HG03097 (cell line): Measurements from ENCODE around the gene CACNB2.
A peak's percentile ranks its signal among the peaks of the same experiment; 100 is the strongest.

Experiments used
- ATAC-seq: cut with Tn5 transposase; IDR thresholded peaks from one replicate; pipeline ENCODE4 v1.9.1; 2021; ENCODE audit not compliant: unreplicated experiment, low FRiP score

The CACNB2 gene

DNA sequence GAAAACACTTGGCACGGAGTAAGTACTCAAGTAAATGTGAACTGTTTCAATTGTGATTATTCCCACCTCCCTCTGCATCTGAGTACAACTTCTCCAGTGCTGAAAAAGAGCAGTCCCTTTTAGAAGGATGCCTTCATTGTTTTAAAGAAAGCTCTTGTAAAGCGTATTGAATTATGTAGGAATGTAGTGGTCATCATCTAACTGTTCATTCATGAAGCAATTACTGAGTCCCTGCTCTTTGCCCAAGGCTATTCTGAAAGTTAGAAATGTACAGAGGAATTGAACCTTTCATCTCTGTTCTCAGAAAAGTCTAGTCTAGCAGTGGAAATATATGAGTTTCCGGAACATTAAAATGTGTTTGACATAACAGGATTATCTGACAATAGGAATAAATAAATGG, 127.8 kb downstream of the CACNB2 start:
- no peak for ATAC-seq

DNA sequence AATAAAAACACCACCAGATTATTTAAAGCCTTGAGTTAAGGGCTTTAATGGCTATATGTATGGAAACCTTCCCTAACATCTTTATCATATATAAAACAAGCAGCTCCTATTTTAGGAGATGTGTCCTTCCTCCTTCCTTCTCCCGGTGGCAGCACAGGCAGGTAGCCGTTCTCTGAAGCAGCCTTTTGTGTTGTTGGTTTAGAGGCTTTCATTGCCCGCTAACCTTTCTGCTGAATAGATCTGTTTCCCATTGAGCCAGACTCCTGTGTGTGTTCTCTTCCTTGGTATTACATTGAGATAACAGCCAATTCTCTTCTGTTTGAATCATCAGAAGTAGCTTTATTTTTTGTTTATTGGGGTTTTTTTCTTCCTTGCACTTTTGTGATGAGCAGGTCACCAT, 131.3 kb downstream of the CACNB2 start:
- no peak for ATAC-seq

DNA sequence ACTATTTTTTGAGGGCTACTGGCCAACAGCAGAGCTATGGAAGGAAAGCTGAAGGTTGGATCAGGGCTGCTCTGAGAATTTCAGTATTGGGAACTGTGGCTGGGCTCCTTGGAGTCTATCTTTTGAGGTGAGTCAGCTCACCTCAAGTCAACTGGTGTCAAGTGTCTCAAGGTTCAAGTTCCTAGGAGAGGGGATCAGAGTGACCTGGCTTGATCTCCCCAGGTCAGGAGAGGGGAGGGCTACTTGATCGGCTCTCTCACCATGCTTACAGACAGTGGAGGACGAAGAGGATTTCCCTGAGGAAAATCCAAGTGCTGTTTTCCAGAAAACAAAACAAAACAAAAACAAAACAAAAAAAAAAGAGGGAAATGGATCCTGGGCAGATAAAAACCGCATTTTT, 132.8 kb downstream of the CACNB2 start:
- ATAC-seq = no peak

DNA sequence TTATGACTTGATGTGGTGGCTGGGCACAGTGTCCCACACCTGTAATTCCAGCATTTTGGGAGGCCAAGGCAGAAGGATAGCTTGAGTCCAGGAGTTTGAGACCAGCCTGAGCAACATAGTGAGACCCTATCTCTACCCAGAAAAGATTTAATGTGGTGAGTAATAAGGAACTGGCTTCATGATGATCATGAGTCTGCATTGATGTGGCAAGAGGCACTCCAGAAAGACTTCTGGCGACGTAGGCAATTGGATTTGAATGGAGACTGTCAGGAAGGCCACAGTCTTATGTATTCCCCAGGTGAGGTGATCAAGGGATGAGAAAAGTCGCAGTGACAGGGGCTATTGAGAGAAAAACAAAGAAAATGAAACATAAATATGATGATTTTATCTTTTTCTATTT, 138.0 kb downstream of the CACNB2 start:
- ATAC-seq = no peak

DNA sequence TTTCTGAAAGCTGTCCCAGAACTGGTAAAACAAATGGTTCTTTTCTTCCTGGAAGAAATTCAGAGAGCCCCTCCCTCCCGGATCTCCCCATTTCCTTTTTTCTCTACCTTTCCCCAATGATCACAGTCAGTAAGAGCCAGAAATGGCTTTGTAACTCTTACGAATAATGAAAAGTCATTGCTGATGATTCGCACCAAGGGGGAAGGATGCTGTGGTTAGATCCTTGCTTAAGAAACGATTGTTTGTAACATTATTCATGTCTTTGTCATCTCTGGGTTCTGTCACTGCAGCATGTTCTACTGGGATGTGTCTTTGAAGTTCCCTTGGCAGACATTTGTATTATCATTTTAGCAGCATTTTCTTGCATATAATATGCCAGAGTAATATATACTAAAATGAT, 138.9 kb downstream of the CACNB2 start:
- ATAC-seq = no peak

DNA sequence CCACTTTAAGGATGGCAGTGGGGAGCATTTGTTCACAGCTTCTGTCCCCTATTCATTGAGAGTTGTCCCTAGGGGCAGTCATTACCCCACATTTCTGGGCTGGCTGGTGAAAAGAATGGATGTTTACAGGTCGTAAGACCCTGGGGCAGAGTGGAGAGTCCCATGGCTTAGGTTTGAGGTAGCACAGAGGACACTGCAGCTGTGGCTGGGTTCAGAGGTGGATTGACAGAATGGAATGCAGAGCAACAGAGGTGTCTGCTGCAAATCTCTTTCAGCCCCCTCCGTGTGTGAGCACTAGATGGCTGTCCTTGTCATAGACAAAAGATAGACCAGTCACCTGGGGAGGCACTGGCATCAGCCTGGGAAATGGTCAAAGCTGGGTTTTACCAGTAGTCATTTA, 141.9 kb downstream of the CACNB2 start:
- no peak for ATAC-seq

DNA sequence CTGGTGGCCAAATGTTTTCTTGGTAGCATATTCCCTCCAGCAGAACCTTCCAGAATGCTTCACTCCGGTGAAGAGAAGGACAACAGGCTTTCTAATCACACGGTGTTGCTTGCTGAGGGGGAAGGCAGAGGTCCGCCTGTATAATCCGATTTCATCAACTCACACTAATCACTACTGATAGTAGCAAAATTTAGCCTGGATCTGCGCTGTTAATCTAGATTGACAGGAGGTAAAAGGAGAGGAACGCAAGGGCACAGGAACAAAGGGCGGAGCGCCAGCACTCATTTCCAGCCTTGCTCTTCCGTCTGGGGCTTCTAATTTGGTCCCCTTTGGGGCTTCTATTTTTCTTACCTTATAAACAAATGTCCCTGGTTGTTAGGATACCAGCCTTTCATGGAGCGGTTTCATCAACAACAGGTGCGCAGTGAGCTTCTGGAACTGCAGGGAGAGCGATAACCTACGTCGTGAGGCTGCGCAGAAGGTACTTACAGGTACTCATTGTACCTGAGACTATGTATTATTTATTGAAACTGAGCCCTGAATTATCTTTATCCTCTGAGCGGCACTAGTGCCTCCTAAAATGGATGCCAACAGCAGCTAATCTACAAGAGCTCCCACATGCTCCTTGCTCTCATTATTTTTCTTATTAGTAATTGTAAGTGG, 150.6 kb downstream of the CACNB2 start:
- ATAC-seq = no peak

DNA sequence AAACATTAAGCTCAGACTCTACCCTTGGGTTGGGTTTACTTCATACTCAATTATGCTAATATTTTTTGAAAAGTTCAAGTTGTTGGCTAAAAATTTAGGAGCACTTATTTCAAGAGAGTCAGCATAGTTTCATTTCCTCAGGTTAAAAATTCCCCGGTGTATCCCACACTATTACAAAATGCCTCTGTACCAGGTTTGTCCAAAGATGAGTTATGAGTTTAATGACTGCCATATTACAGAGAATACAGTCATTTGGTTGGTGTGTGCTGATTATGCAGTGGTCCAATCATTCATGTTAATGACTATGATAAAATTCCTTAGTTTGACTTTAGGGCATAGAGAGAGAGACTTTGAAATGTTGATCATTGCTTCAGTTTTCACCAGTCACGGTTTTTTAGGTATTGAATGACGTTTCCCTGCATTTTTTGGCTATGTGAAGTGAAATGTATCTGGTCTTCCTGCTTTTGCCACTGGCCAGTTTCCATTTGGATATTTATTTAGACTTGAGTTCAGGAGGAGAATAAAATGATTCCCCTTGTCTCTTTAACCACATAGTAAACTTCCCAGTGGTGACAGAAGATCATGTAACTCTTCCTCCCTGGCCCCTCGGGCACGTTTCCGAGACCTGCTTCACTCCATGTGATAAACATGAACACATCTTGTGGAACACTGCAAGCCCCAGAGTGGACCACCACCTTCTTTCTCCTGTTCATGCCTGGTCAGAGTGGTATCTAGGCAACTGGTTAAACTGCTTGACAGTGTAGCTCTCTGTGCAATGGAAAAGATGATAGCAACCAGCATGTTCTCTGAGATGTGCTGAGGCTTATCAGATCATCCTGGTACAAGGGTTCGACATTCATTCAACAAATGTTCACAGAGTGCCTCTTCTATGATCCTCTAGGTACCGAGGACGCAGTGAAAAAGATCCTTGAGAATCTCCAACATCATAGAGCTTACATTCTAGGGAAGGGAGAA, 153.6 kb downstream of the CACNB2 start:
- no peak for ATAC-seq

DNA sequence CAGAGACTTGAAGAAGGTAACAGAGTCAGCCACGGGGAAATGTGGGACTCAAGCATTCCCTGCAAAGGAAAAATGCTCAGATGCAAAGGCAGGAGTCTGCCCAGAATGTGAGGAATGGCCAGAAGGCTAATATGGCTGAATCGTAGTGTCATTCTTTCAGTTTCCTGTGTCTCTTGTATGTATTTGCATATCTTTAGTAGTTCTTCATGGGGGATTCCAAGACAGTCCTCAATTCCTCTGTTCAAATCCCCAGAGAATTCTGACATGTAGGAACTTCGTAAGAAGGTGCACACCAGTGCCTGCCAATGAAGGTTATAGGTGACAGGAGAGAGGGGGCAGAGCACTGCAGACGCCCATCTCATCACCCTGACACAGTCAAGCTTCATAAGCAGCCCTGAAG, 154.4 kb downstream of the CACNB2 start:
- ATAC-seq = no peak

DNA sequence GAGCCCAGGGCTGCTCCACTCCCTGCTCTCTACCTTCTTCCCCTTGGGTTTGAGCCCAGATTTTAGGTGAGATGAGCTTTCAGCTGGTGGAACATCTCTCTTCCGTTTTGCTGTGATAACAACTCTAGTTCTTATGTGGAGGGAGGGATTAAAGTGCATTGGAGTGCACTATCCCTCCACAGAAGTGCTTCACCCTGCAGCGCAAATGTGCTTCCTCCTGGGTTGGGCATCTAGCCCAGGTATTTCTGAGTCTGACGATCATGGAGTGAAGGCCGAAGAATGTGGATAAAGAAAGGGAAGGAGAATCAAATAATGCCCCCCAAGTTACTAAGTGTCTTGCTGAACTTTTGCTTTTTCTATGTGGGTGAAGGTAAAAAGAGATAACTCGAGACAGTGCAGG, 157.4 kb downstream of the CACNB2 start:
- no peak for ATAC-seq

DNA sequence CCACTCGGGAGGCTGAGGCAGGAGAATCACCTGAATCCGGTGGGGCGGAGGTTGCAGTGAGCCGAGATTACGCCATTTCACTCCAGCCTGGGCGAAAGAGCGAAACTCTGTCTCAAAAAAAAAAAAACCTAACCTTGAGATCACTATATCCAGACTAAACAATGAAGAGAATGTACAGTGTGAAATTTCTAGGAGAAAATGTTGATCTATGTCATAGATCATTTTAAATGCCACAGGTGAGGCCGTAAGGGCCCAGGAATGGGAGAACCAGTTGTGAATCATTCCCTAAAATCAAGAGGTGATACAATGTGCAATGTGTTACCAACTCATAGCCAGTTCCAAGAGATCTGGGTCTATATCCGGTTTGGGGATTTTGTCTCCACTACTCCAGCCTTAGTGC, 158.0 kb downstream of the CACNB2 start:
- ATAC-seq = no peak

DNA sequence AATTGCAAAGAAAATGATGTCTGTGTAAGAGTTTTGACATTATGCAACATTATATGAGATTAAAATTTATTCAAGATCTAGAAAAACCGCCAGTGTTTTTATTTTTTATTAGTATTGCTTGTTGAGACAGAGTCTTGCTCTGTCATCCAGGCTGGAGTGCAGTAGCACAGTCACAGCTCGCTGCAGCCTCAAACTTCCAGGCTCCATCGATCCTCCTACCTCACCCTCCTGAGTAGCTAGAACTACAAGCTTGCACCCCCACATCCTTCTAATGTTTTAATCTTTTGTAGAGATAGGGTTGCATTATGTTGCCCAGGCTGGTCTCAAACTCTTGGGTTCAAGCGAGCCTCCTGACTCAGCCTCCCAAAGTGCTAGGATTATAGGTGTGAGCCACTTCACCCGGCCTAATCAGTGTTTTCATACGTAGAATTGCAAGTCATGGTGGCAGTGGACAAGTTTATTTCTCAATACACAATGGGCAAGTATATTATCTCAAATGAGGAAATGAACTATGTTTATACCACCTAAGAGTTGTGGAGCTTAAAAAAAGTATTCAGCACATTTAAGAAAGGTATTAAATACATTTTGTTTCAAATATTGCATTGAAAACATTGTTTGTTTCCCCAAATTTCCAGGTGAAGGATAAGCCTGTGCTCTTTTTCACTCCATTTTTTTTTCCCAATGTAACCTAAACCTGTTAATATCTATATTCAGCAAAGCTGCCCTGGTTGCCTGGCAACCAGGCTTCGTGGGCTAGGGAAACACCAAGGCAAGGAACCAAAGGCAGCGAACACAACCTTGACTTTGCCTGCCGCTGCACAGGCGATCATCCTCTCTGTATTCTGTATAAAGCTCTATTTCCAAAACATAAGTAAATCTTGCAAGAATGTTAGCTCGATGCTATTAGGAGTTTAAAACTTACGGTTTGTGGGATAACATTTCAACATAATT, 163.9 kb downstream of the CACNB2 start:
- no peak for ATAC-seq

DNA sequence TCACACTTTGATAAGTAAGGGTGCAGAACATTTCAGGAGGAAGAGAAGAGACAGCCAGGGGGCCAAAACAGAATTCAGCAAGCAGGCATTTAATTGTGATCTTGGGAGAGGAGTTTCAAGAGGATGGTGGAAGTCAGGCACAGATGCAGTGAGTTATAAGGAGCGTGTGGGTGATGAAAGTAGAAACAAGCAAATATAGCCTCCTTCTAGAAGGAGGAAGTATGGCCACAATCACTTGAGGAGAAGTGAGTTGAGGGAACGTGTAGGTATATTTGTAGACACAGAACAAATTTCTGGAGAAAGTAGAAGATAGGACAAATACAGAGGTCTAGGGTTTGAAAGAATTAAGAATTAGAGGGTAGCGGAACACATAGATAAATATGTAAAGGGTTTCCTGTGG, 165.8 kb downstream of the CACNB2 start:
- no peak for ATAC-seq

DNA sequence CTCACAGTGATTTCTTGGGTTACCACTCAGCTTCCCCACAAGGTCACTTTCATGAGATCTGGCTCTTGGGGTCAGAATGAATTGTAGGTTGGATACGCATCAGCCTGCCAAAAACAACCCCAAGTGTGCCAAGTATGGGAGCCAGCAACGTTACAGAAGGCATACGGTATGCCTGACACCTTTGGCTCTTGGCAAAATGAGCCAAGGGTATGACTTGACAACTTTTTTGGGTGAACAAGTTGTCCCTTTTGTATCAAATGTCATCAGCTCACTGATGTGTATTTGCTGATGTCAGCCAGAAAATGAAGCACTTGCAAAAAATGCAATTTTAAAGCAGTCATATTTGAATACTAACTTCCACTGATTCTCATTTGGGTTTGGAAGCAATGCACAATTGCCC, 168.4 kb downstream of the CACNB2 start:
- ATAC-seq = no peak

DNA sequence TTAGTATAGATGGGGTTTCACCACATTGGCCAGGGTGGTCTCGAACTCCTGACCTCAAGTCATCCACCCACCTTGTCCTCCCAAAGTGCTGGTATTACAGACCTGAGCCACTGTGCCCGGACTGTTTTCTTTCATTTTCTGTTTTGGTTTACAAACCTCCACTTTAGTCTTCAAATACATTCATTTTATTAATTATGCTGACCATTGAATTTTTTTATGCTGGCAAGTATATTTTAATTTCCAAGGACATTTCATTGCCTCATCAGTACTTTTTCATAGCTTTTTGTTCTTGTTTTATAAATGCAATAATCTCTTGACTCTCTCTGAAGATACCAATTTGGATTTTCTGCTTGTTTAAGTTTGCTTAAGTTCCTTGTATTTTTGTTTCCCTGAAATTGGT, 170.5 kb downstream of the CACNB2 start:
- ATAC-seq = no peak

DNA sequence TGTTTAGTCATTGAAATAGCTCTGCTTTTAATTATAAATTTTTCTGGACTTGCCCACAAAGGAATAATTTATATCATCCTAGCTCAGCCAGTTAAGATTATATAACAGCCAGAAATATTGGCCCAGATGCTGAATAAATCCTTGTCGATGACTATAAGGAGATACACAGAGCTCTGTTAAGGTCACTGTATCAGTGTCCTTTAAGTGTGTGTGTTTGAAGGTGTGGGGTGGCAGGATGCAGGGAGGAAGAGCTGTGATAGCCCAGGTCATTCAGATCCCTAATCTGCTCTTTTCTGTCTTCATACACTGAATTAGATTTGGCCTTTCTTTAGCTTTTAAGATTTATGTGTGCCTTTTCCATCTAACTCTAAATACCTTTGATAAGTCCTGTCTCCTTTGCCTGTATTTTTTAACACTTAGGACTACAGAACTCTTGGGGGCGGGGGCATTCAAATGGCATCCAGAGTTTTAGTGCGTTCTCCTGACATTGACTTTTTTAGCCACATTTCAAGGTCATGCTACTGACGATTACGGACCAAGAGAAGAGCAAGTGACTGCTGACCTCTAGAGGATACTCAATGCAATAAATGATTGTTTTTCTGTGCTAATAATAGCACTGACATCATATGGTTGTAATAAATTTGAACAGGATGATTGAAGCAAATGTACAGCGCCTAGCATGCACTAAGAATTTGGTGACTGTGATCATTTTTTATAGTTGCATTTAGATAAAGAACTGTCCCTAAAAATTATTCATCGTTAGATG, 172.3 kb downstream of the CACNB2 start:
- ATAC-seq = peak; percentile 62

DNA sequence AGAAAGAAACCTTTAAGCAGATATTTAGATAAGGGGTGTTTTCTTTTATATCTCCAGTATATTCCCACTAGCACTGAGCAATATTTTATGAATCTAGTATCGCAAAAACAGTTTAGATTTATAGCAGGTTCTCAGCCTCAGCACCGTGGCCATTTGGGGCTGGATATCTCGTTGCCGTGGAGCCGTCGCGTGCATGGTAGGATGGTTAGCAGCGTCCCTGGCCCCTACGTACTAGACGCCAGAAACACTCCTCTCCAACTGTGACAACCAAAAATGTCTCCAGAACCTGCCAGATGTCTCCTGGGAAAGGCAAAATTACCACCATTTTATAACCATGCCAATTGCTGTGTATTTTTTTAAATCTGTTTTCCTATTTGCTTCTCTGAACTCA, 172.9 kb downstream of the CACNB2 start:
- no peak for ATAC-seq

DNA sequence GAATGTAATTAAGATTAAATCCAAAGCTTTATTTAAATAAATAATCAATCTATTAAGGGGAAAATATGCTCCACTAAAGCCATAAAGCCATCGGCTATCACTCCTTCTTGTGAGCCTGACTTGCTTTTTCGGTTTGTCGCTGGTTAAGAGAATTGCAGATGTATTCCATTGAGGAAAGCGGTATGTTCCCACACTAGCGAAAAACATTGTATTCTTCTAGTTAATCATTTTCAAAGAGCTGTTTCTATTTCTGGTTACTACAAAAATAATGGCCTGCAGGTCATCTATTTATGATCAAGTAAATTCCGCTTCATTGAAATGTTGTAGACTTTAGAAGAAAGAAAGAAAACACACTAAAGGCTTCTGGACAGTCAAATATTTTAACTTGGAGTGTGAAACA, 173.4 kb downstream of the CACNB2 start:
- no peak for ATAC-seq

DNA sequence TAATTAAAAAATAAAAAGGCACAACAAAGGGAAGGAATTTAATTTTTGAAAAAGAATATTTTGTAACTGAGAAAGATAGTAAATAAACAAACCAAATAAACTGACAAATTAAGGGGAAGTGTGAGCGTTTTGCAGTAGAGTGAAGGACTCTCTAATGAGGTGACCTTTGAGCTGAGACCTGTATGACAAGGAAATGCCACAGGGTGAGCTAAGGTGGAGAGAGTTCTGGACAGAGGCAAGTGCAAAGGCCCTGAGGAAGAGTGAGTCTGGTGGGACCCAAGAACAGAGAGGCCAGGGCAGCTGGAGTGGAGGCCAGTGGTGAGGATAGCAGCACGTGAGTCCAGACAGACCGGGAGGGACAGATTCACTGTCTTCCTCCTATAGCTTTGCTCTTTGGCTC, 179.4 kb downstream of the CACNB2 start:
- no peak for ATAC-seq

DNA sequence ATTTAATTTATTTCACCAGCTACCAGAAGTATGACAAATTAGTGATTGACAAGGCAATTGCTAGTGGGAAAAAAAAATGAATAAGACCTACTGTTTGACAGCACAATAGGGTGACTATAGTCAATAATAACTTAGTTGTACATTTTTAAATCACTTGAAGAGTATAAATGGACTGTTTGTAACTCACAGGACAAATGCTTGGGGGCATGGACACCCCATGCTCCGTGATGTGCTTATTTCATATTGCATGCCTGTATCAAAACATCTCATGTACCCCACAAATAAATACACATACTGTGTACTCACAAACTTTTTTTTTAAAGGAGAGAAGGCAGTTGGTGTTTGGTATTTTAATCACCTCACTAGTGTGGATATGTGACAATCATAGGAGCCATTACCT, 181.1 kb downstream of the CACNB2 start:
- ATAC-seq = no peak
